ENCODE data around the gene GPS1.

DNA sequence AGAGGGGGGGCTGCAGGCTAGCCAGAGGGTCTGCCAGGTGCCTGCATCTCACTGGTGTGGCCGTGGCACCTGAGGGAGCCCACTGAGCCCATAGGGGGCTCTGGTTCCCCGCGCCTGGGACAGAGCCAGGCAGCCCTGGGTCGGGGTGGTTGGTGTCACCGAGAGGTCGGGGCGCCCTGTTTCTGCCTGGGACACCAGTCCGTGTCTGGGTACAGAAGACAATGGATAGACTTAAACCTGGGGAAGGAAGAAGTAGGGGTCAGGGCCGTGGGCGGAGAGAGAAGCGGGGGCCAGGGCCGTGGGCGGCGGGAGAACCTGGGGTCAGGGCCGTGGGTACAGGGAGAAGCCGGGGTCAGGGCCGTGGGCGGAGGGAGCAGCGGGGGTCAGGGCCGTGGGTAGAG is 3.1 kb upstream of the GPS1 start:
- TF ChIP-seq POLR2A (IDR thresholded peaks at IDR 0.05; ENCODE audit: extremely low read depth, insufficient read length) (no peak), MYC (IDR thresholded peaks at IDR 0.05; ENCODE audit: low read depth, low read length) (no peak)
- TF ChIP-seq, protein P1, sequence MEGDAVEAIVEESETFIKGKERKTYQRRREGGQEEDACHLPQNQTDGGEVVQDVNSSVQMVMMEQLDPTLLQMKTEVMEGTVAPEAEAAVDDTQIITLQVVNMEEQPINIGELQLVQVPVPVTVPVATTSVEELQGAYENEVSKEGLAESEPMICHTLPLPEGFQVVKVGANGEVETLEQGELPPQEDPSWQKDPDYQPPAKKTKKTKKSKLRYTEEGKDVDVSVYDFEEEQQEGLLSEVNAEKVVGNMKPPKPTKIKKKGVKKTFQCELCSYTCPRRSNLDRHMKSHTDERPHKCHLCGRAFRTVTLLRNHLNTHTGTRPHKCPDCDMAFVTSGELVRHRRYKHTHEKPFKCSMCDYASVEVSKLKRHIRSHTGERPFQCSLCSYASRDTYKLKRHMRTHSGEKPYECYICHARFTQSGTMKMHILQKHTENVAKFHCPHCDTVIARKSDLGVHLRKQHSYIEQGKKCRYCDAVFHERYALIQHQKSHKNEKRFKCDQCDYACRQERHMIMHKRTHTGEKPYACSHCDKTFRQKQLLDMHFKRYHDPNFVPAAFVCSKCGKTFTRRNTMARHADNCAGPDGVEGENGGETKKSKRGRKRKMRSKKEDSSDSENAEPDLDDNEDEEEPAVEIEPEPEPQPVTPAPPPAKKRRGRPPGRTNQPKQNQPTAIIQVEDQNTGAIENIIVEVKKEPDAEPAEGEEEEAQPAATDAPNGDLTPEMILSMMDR (IDR thresholded peaks at IDR 0.05; ENCODE audit: low read depth, low read length) = no peak
